Measurements from ENCODE around the gene ANO6.

The ANO6 gene

DNA sequence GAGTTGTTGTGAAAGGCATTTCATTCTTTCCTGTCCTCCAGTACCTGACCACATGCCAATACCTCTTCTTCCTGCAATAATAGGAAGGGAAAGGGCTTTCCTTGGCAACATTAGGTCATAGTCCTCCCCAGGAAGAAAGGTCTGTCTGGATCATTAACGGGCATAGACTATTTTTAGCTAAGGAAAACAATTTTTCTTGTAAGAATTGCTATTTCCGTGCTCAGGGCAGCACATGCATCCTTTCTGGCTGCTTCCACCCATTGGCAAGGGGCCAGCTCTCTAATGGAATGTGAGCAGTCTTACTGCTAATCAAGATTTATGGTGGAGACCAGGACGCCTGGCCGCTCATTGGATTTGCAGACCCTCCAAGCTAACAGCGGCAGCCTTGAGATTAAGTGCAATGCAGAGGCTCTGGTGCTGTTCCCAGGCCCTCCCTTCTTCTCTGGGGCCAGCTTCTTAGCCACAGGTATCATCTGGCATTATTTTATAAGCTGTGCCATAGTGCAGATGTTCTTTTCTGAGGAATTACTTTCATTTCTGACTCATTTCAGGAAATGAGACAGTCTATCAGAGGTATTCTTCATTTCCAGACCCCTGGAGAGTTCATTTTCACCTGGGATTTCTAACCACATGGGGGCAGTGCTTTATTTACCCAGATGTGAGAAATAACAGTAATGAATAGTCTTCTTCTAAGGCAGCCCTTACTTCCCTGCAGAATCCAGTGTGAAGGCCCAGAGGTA lies 52.9 kb downstream of the ANO6 start:
- peaks cover 4% of the 10 kb centered on the region for H3K4me1 Mint-ChIP-seq
- no peak overlapping the region for H3K4me3 Mint-ChIP-seq
- no peaks in the 10 kb centered on the region for H3K9me3 Mint-ChIP-seq
- DNase-seq: no peak
- H3K36me3 Mint-ChIP-seq: peaks cover 2% of the 10 kb centered on the region
- H3K27ac Mint-ChIP-seq: no peak overlapping the region
- CTCF ChIA-PET: no interaction called here
- no peaks in the 10 kb centered on the region for H3K27me3 Mint-ChIP-seq

DNA sequence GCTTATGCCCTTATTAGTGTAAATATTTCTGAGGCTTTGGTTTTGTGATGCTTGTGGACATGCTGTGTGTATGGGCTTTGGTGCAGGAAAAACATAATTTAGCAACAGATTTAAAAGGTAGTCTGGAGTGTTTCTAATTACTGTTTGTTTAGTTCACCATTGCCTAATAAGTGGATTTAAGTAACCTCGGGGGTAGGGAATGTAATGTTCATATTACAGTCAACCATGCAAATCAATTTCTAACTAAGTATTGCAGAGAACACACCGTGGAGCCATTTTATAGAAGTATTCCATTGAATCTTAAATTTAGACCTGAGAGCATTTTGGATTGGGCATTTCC lies 53.5 kb downstream of the ANO6 start:
- no peaks in the 10 kb centered on the region for H3K9me3 Mint-ChIP-seq
- peaks cover 4% of the 10 kb centered on the region for H3K4me1 Mint-ChIP-seq
- DNase-seq: no peak
- H3K27me3 Mint-ChIP-seq: no peaks in the 10 kb centered on the region
- H3K36me3 Mint-ChIP-seq: peaks cover 2% of the 10 kb centered on the region
- no peak overlapping the region for H3K4me3 Mint-ChIP-seq
- H3K27ac Mint-ChIP-seq: no peak overlapping the region
- CTCF ChIA-PET: no interaction called here

DNA sequence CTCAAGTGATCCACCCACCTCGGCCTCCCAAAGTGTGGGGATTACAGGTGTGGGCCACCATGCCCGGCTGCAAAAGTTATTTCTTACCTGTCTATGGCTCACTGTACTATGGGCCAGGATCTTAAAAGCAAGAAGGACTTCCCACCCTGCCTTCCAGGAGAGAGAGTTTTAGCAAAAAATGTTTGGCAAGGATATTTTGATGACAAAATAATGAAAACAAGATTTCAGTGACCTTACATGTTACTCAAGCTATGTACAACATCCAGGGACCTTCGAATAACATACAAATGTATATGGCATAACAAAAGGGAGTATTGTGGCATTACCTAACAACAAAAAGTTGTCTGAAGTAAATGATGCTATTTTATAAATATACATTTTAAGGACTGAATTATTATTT lies 55.1 kb downstream of the ANO6 start:
- Mint-ChIP-seq H3K4me1 (peaks cover 4% of the 10 kb centered on the region), H3K27me3 (no peaks in the 10 kb centered on the region), H3K9me3 (no peaks in the 10 kb centered on the region), H3K4me3 (no peak overlapping the region), H3K36me3 (peaks cover 2% of the 10 kb centered on the region), H3K27ac (no peak overlapping the region)
- no peak for DNase-seq
- CTCF ChIA-PET: no interaction called here

DNA sequence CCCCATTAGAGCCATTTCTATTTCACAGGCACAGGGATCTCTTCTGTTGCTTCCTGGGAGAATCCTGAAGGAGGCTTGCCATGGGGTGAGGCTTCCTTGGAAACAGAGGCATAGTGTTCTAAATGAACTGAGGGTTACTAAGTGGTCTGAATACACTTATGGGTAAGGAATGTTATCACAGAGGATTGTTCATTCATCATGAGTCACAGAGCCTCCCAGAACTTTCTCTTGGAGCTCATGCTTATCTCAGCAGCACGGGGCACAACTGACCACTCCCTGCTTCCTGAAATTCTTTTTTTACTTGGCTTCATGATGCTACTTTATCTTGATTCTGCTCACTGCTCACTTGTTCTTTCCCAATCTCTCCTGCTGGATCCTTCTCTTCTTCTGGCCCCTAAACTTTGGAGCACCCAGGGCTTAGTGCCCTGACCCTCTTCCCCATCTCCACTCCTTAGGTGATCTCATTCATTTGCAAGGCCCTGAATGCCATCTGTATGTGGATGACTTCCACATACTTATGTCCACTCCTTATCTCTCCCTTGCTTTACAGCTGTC lies 57.9 kb downstream of the ANO6 start:
- peaks cover 8% of the 10 kb centered on the region for H3K36me3 Mint-ChIP-seq
- CTCF ChIA-PET: no interaction called here
- DNase-seq: no peak
- H3K27ac Mint-ChIP-seq: no peak overlapping the region
- H3K4me1 Mint-ChIP-seq: peaks cover under 1% of the 10 kb centered on the region
- no peak overlapping the region for H3K4me3 Mint-ChIP-seq
- H3K27me3 Mint-ChIP-seq: no peaks in the 10 kb centered on the region
- no peaks in the 10 kb centered on the region for H3K9me3 Mint-ChIP-seq

DNA sequence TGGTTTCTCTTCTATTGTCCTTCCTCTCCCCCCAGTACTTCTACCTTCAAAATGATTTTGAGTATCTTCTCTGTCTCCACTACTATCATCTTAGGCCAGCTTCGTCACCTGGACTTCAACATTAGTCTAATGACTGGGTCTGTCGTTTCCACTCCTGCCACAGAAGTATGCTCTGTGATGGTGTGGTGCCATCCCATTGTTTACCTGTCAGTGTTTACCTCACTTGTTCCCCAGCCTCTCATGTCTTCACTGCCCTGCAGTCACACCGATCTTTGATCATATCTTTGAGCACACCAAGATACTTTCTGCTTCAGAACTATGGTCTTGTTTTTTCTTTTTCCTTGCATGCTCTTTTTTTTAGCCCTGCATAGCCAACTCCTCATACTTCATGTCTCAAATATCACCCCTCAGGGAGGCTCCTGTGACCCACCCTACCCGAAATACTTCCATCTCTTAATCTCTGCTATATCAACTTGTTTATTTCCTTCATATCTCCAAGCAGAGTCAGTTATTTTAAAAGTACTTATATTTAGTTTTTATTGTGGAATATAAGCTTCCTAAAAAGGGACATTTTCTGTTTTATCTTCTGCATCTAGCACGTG lies 60.4 kb downstream of the ANO6 start:
- H3K4me1 Mint-ChIP-seq: no peaks in the 10 kb centered on the region
- H3K9me3 Mint-ChIP-seq: peaks cover under 1% of the 10 kb centered on the region
- H3K36me3 Mint-ChIP-seq: peaks cover 14% of the 10 kb centered on the region
- no peak overlapping the region for H3K4me3 Mint-ChIP-seq
- H3K27me3 Mint-ChIP-seq: no peaks in the 10 kb centered on the region
- no peak for DNase-seq
- CTCF ChIA-PET: no interaction called here
- no peak overlapping the region for H3K27ac Mint-ChIP-seq

DNA sequence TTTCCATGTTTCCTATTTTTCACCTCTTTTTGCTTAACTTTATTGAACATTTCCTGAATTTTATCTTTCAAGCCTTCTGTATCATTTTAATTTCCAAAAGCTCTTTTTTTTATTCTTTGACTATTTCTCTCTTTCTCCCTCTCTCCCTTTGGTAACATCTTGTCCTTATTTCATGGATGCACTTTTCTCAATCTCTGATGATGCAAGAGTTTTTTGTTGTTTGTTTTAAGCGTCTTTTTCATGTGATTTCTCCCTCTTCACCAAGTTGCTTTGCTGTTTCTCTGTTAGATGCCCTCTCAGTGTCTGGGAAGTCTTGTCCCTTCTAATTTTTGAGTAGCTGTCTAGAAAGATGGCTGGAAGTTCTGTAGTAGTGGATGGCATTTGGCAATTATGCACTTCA lies 62.6 kb downstream of the ANO6 start:
- H3K4me1 Mint-ChIP-seq: no peaks in the 10 kb centered on the region

DNA sequence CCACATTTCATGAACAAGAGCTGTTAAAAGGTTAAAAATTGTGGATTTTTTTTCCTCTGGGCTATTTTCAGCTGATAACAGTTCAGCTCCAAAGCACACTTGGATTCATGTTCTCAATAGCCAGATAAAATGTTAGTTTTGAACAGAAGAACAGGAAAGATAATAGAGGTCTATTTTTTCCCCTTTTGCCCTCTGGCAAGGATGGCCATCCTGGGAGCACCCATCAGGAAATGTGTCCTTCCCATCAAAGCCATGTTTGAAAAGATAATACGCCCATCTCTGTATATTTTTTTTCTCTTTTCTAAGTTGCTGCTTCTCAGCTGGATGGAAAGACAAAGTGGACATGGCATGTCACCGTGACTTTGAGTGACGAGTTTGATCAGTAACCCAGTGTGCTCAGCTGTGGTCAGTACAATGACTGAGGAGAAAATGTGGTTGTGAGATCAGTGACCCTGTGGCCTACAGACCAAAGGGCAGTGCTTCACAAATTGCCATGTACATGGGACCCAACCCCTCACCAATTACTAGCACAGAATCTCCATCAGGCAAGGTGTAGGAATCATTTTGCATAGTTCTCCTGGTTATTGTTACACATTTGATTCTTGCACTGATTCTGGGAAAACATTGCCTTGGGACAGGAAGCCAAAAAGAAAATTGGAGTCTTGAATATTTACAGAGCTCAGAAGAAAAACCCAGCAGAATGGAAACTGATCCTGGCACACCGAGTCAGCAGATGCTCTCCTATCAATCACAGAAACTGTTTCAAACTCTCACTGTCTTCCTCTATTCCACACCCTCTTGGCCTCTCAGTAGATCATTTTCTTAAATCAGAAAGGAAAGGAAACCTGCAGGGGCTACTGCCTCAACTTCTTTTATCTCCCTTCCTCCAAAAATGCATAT lies 64.3 kb downstream of the ANO6 start:
- peaks cover 3% of the 10 kb centered on the region for H3K9me3 Mint-ChIP-seq
- no peak overlapping the region for H3K27ac Mint-ChIP-seq
- H3K27me3 Mint-ChIP-seq: no peaks in the 10 kb centered on the region
- peaks cover 22% of the 10 kb centered on the region for H3K36me3 Mint-ChIP-seq
- CTCF ChIA-PET: interaction anchor here (0.6 kb wide), 1 partner anchor 626 kb away, joined by 3 read pairs; no protein-coding TSS in a partner anchor
- DNase-seq: no peak
- no peaks in the 10 kb centered on the region for H3K4me1 Mint-ChIP-seq
- H3K4me3 Mint-ChIP-seq: no peak overlapping the region

More for the DNA sequence above, 62.6 kb downstream of the ANO6 start:
- peaks cover 3% of the 10 kb centered on the region for H3K9me3 Mint-ChIP-seq
- DNase-seq: no peak
- no peak overlapping the region for H3K27ac Mint-ChIP-seq
- no peaks in the 10 kb centered on the region for H3K27me3 Mint-ChIP-seq
- no peak overlapping the region for H3K4me3 Mint-ChIP-seq
- CTCF ChIA-PET: no interaction called here
- H3K36me3 Mint-ChIP-seq: peaks cover 22% of the 10 kb centered on the region

DNA sequence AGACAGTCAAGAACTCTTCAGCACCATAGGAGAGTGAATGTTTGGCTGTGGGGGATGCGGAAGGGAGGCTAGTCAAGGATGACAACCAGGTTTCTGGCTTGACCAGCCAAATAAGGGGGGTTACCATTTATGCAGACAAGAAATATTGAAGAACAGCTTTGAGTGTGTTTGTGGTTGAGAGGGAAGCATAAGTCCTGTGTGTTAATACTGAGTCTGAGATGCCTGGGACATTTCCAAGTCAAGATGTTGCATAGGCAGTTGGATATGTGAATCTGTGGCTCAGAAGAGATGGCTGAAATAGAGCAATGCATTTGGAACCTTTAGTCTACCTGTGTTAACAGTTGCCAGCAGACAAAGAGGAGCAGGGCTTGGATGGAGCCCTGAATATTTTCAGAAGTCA lies 66.1 kb downstream of the ANO6 start:
- no peak overlapping the region for H3K27ac Mint-ChIP-seq
- H3K4me3 Mint-ChIP-seq: no peak overlapping the region
- H3K9me3 Mint-ChIP-seq: peaks cover 3% of the 10 kb centered on the region
- DNase-seq: no peak
- H3K27me3 Mint-ChIP-seq: no peaks in the 10 kb centered on the region
- CTCF ChIA-PET: no interaction called here
- H3K36me3 Mint-ChIP-seq: peaks cover 22% of the 10 kb centered on the region
- H3K4me1 Mint-ChIP-seq: no peaks in the 10 kb centered on the region

DNA sequence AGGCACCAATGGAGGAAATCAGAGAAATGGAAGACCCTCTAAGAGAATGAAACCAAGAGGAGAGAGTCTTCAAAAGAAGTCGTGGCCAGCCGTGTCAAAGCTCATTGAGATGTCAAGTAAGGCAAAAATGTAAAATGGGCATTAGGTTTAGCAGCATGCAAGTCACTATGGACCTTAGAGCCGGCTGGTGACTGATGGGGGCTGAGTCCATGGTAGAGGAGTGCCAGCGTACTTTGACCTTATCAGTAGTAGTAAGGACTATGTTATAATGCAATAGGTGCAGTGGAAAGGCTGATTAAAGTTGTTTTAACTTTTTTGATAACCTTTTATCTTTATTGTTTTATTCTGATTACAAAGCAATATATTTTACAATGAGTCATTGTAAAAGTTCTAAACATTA lies 66.5 kb downstream of the ANO6 start:
- Mint-ChIP-seq H3K27me3 (no peaks in the 10 kb centered on the region), H3K9me3 (peaks cover 3% of the 10 kb centered on the region), H3K27ac (no peak overlapping the region), H3K4me3 (no peak overlapping the region), H3K36me3 (peaks cover 21% of the 10 kb centered on the region), H3K4me1 (no peaks in the 10 kb centered on the region)
- DNase-seq: no peak
- CTCF ChIA-PET: no interaction called here

DNA sequence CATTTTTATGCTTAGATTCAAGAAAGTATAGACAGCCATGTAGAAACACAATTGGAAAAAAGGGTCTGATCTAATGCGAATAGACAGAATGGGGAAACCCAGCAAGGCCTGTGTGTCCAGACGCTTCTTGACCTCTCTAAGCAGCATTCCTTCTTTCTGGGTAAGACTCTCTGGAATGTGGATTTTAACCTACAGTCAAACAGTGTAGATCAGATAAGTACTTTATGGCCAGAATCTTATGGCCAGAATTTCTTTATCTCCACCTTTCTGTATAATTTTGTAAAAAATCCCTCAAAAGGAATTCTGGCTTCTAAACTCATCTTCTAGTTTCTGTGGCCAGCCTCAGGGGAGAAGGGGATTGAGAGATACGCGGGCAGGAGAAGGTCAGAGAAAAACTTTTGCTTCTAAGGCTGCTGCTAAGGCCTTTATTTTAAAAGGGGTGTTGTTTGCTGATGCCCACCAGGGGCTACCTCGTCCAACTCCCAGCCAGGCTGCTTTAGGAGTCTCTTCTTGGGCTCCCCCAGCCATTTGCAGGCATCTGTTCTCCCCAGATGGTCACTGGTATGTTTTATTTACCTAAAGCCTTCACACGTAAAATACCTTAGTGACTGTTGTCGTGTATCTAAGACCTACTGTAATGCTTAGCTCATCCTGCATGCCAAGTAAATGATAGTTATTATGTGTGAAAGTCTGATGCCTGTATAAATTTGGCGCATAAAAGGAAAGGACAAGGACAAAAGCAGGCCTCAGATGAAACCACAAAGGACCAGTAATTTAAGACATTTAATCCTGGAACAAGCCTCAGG lies 68.4 kb downstream of the ANO6 start:
- Mint-ChIP-seq H3K36me3 (peaks cover 17% of the 10 kb centered on the region), H3K27me3 (no peaks in the 10 kb centered on the region), H3K4me3 (no peak overlapping the region), H3K4me1 (no peaks in the 10 kb centered on the region), H3K9me3 (peaks cover 3% of the 10 kb centered on the region), H3K27ac (no peak overlapping the region)
- no peak for DNase-seq
- CTCF ChIA-PET: no interaction called here

DNA sequence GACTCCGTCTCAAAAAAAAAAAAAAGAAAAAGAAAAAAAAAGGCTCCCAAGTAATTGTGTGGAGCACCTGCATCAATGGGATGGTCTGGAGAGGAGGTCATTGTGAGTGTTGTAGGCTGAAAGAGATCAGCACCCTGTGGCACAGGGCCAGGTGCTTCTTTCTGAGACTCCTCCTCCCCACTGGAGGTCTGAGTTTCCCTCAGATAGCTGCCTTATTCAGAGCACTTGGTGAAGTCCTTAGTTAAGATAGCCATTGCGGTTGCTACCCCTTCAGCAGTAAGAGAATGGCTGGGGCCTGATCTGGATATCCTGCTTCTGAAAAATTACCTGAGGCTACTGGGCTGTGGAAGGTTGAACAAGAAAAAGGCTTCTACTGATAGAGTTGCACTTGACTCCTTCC lies 69.8 kb downstream of the ANO6 start:
- H3K9me3 Mint-ChIP-seq: peaks cover 3% of the 10 kb centered on the region
- no peaks in the 10 kb centered on the region for H3K4me1 Mint-ChIP-seq
- H3K27ac Mint-ChIP-seq: no peak overlapping the region
- CTCF ChIA-PET: no interaction called here
- H3K4me3 Mint-ChIP-seq: no peak overlapping the region
- H3K27me3 Mint-ChIP-seq: no peaks in the 10 kb centered on the region
- no peak for DNase-seq
- H3K36me3 Mint-ChIP-seq: peaks cover 12% of the 10 kb centered on the region

DNA sequence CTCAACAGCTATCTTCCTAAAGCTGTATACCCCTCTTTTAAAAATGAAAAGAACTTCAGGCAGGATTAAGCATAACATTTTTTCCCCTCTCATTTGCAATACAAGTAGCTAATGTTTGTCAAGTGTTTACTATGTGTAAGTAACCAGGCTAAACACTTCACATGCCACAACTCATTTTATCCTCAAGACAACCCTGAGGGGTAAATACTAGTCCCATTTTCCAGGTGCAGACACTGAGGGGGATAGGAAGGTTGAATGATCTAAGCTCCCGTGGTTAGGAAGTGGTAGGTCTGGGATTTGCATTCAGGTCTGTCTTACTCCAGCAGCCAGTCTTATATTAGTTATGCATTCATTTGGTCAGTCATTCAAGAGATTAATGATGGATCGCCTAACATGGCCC lies 70.7 kb downstream of the ANO6 start:
- Mint-ChIP-seq H3K36me3 (peaks cover 7% of the 10 kb centered on the region), H3K9me3 (no peaks in the 10 kb centered on the region), H3K27ac (no peak overlapping the region), H3K4me3 (no peak overlapping the region), H3K4me1 (no peaks in the 10 kb centered on the region), H3K27me3 (no peaks in the 10 kb centered on the region)
- CTCF ChIA-PET: interaction anchor here (0.6 kb wide), 1 partner anchor 60 kb away, joined by 3 read pairs; no protein-coding TSS in a partner anchor
- no peak for DNase-seq

DNA sequence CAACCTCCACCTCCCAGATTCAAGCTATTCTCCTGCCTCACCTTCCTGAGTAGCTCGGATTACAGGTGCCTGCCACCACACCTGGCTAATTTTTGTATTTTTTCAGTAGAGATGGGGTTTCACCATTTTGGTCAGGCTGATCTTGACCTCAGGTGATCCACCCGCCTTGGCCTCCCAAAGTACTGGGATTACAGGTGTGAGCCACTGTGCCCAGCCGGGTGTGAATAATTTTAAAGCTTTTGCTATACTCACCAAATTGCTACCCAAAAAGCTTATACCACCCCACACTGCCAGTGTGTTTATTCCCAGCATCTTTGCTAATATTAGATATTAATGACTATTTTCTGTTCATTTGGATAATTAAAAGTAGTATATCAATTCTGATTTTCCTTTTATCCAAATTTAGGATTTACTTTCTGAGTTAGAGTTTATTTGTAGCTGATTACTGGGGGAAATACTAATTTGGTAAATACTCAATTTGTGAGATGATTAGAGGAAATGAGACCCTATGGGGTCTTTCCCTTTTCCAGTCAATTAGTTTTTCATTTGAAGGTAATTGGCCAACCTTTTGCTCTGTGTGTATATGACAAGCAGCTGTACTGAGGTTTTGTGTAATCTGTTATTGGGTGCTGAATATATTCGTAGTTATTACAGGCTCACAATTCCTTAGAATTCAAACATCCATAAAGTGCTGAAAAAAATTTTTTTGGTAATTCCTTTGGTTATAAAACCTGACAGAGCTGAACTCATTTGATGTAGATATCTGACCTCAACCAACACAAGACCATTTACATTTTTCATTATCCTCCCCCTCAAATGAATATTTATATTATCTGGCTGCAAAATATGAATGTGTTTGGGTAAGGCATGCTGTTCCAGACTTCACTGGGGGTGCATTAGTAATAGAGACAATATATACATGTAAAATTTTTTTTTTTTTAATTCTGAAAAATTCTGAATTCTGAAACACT lies 73.6 kb downstream of the ANO6 start:
- Mint-ChIP-seq H3K27me3 (no peaks in the 10 kb centered on the region), H3K4me3 (no peak overlapping the region)

More for the DNA sequence above, 73.6 kb downstream of the ANO6 start:
- Mint-ChIP-seq H3K27ac (no peak overlapping the region), H3K9me3 (no peaks in the 10 kb centered on the region), H3K4me1 (no peaks in the 10 kb centered on the region), H3K36me3 (no peaks in the 10 kb centered on the region)
- DNase-seq: no peak
- CTCF ChIA-PET: no interaction called here
